Measurements from ENCODE around the gene KCNQ1. TPM values are rescaled to one million over a fixed set of nuclear protein-coding genes. Genes with fewer than 3 reads are reported as not detected.
A peak's percentile ranks its signal among the peaks of the same experiment; 100 is the strongest.

The KCNQ1 gene
- total RNA-seq, 1 donor from 2014 or later, result 2.7 TPM

- H3K27ac ChIP-seq, result peak overlapping the region; percentile 69
- H3K36me3 ChIP-seq, result no peaks in the 10 kb centered on the region
- intact Hi-C loops (cut with DNase I), result no loop called here
- DNase-seq (ENCODE audit: extremely low spot score in 2 of 2), result no peak
- no peak overlapping the region for H3K4me3 ChIP-seq
- peaks cover 53% of the 10 kb centered on the region for H3K4me1 ChIP-seq
- no peaks in the 10 kb centered on the region for H3K9me3 ChIP-seq
- no peak for TF ChIP-seq CTCF (IDR thresholded peaks at IDR 0.05)
- no peak for TF ChIP-seq POLR2AphosphoS5 (IDR thresholded peaks at IDR 0.05; ENCODE audit: insufficient read depth in 1 of 2, low read depth in 1 of 2)
- TF ChIP-seq POLR2A (IDR thresholded peaks at IDR 0.05), result no peak
- no peaks in the 10 kb centered on the region for H3K27me3 ChIP-seq
Observed at GRCh38 chr11:2809854-2810253, 365.0 kb downstream of the KCNQ1 start.

- Histone ChIP-seq H3K36me3 (no peaks in the 10 kb centered on the region), H3K27ac (peak overlapping the region; percentile 69), H3K4me1 (peaks cover 53% of the 10 kb centered on the region), H3K27me3 (no peaks in the 10 kb centered on the region), H3K4me3 (no peak overlapping the region), H3K9me3 (no peaks in the 10 kb centered on the region)
- intact Hi-C loops (cut with DNase I), result no loop called here
- TF ChIP-seq CTCF (IDR thresholded peaks at IDR 0.05) (no peak), POLR2AphosphoS5 (IDR thresholded peaks at IDR 0.05; ENCODE audit: insufficient read depth in 1 of 2, low read depth in 1 of 2) (peak in 1 of 2 donors; percentile 31)
- no peak for DNase-seq (ENCODE audit: extremely low spot score in 2 of 2)
Observed at GRCh38 chr11:2810411-2811205, 365.8 kb downstream of the KCNQ1 start.

- H3K27me3 ChIP-seq, result no peaks in the 10 kb centered on the region
- H3K4me1 ChIP-seq, result peaks cover 49% of the 10 kb centered on the region
- TF ChIP-seq CTCF (IDR thresholded peaks at IDR 0.05) (no peak), POLR2AphosphoS5 (IDR thresholded peaks at IDR 0.05; ENCODE audit: insufficient read depth in 1 of 2, low read depth in 1 of 2) (no peak), POLR2A (IDR thresholded peaks at IDR 0.05) (no peak)
- H3K9me3 ChIP-seq, result no peaks in the 10 kb centered on the region
- peak overlapping the region in 1 of 2 donors; percentile 1 for H3K4me3 ChIP-seq
- H3K36me3 ChIP-seq, result no peaks in the 10 kb centered on the region
- intact Hi-C loops (cut with DNase I), result no loop called here
- peak overlapping the region; percentile 69 for H3K27ac ChIP-seq
- DNase-seq (ENCODE audit: extremely low spot score in 2 of 2), result no peak
Observed at GRCh38 chr11:2811206-2812091, 366.6 kb downstream of the KCNQ1 start.

DNA sequence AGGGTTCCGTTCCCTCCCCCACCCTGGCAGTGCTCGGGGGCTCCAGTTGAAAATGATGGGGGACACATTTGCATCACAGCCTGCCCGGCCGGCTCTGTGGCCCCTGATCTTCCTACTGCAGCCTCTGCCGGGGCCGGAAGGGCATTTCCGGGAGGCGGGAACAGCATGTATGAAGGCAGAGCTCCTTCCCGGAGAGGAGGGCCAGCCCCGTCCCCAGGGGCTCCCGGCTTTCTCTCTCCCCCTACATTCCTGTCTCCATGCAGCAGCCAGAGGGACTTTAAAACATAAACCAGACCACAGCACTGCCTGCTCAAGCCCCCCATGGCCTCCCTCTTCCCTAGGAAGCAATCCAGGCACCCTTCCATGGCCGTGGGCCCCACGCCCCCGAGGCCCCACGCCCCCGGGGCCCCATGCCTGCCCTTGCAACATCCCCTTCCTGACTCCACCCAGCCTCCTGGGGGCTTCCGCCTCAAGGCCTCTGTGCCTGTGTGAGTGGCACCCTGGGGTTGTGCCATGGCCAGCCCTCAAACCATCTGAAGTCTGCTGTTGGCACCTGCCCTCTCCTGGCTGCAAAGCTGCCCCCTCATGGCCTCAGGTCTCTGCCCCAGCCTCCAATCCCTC, 367.7 kb downstream of the KCNQ1 start:
- TF ChIP-seq CTCF (IDR thresholded peaks at IDR 0.05), result no peak
- no peak for TF ChIP-seq POLR2A (IDR thresholded peaks at IDR 0.05)
- peak in 1 of 2 donors; percentile 46 for TF ChIP-seq POLR2AphosphoS5 (IDR thresholded peaks at IDR 0.05; ENCODE audit: insufficient read depth in 1 of 2, low read depth in 1 of 2)
- Histone ChIP-seq H3K36me3 (no peaks in the 10 kb centered on the region), H3K4me1 (peaks cover 49% of the 10 kb centered on the region), H3K9me3 (no peaks in the 10 kb centered on the region), H3K27me3 (no peaks in the 10 kb centered on the region), H3K4me3 (peak overlapping the region; percentile 1 to 12), H3K27ac (peak overlapping the region; percentile 69)
- intact Hi-C loops (cut with DNase I), result no loop called here
- no peak for DNase-seq (ENCODE audit: extremely low spot score in 2 of 2)
